ENCODE measurements around the gene CSNK1G2.

Gene CSNK1G2

DNA sequence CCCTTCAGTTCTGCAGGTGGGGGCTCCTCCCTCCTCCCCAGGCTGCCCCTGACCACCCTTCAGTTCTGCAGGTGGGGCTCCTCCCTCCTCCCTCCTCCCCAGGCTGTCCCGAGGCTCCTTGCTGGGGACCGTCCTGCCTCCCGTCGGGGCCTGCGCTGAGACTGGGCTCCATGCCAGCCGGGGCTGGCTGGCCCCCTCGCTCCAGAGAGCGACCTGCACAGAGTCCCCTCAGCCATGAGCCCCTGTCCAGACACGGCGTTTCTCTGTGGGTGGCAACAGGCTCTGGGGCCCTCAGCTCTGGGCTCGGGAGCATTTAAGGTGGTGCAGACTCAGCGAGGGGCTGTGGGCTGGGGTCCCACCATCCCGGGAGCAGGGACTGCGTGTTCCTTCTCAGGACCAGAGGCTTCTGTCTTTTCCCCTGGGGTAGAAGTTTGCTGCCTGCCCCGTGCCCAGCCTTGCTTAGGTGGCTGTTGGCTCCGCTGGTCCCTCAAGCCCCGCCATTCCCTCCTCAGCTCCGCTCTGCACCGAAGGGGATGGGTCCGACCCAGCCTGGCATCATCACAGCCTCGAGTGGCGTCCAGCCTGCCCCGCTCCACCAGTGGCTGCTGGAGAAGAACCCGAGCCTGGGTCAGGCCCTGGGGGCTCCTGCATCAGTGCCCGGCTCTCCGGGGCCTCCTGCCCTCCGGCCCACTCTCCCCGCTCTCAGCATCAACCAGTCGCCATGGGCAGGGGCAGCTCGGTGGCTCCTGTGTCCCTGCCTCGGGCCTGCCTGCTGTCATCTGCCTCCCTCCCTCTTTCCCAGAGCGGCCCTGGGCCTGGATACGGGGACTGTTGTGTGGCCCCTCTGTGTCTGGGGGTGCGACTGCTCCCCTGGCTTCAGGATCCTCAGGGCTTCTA is 27.6 kb downstream of the CSNK1G2 start:
- no peak for DNase-seq (ENCODE audit: low spot score)

DNA sequence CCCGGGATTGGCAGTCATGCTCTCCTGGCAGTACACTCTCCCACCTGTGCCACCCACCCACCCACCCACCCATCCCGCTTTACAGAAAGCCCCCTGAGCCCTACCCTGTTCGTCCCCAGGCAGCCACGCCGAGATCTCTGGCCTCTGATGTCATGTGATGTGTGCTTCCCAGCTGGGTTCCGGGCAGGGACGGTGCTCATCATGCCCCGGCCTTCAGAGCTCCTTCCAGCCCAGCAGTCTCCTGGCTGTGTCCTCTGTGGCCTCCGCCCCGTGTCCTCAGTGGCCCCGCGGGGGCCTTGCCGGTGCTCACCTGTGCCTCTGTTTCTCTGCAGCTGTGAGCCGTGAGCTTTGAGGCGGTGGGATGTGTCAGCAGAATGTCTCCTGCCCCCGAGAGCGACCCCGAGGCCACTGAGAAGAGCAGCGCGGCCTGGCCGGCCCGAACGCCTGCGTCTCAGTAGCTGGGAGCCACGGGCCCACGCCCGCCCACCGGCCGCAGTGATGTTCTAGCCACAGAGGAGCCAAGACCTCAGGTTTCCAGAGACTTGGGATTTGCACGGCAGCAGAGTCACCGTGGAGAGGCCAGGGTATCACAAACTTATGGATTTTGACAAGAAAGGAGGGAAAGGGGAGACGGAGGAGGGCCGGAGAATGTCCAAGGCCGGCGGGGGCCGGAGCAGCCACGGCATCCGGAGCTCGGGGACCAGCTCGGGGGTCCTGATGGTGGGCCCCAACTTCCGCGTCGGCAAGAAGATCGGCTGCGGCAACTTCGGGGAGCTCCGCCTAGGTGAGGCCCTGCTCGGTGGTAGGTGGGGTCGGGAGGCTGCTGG is 28.4 kb downstream of the CSNK1G2 start:
- no peak for DNase-seq (ENCODE audit: low spot score)

DNA sequence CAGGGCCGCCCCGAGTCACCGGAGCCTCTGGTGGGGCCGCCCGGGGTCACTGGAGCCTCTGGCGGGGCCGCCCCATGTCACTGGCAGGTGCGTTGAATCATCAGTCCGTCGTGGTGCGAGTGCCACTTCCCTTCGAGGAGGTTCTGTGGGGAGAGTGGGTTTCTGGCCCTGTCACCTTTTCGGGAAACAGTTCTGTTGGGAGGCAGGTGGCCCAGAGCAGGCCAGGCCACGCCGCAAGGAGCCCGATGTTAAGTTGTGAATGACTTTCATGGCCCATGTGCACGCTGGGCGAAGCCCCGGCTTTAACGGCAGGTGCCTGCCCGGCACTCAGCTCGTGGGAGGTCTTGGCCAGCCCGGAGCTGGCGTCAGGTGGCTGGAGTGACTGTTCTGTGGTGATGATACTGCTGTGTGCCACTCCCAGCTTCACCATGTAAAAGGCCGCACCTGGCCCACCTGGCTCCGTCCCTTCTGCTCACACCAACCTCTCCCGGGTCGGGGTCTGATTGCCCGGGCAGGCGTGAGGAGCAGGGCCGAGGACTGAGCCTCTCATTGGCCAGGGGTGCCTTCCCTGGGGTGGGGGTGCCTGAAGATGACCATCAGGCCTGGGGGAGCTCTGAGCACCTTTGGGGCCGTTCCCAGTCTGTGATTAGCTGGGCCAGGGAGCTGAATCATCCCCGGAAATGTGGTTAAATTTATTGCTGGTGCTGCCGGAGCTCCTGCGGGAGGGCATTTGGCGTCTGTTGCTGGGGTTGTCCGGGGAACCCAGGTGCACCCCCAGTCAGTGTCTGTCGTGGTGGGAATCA is 29.2 kb downstream of the CSNK1G2 start:
- DNase-seq (ENCODE audit: low spot score) = no peak

DNA sequence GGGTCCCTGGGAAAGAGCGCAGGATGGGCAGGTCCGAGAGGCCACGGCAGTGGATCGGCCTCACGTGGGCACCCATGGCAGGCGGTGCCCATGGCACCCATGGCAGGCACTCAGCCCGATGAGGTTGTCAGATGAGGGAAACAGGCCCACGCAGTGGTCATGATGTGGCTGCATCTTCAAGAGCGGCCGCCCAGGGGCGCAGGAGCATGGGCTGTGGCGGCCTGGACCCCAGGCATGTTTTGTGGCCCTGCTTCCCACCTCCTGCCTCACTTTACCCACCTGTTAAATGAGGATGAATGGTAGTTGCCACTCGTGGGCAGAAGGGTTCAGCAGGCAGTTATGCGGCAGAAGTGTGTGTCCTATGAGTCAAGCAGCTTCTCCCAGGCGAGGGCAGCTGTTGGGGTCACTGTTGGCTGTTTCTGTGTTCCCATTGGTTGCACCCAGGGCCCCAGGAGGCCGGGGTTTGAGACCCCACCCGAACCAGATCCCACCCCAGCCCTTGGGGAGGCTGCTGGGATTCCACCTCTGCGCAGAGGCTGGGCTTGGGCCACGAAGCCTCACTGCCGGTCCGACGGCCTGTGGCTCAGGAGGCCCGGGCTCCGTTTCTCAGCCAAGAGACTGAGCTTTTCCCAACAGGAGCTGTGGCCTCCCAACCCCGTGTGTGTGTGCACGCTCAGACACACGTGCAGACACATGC is 30.0 kb downstream of the CSNK1G2 start:
- DNase-seq (ENCODE audit: low spot score) = no peak

GRCh38 chr19:1974381-1975161 is 33.6 kb downstream of the CSNK1G2 start:
- DNase-seq (ENCODE audit: low spot score) = no peak

DNA sequence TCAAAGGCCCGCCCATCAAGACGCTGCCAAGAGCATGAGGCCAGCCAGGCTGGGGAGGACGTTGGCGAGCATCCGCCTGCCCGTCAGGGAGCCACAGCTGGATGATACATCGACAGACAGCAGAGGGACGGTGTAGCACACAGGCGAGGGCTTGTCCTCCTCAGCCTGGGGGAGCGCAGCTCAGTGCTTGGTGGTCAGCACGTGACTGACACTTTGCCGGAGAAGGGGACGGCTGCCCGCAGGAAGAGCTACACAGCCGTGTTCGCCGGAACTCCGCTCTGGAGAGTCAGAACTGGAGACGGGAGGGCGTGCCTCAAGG is 34.1 kb downstream of the CSNK1G2 start:
- no peak for DNase-seq (ENCODE audit: low spot score)

DNA sequence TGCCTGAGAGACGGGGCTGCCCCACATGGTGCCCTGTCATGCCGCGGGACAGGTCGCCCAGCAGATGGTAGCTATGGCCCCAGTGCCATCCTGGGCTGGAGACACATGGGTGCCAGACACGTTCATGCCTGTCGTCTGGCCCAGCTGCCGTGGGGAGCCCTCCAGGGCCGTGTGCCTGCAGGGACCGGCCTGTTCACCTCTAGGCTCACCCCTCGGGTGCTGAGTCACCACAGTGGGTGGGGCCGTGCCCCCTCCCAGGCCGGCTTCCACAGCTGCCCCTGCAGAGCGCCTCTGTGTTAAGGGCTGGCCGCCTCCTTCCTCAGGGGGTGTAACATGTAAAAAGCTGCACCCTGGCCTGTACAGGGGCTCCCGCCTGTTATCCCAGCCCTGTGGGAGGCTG is 36.1 kb downstream of the CSNK1G2 start:
- DNase-seq (ENCODE audit: low spot score) = no peak

DNA sequence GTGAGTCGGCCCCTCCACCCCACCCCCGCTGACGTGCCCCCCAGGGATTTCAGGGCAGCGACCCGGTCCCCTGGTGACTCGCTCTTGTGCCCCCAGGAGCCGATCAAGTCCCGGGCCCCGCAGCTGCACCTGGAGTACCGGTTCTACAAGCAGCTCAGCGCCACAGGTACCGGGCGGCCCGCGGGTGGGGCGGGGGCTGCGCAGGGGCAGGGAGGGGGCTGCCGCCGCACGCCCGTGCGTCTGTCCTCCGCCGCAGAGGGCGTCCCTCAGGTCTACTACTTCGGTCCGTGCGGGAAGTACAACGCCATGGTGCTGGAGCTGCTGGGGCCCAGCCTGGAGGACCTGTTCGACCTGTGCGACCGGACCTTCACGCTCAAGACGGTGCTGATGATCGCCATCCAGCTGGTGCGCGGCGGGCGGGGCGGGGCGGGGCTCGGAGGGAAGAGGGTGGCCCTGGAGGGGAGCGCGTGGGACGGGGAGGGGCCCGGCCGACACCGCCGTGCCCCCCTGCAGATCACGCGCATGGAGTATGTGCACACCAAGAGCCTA is 37.4 kb downstream of the CSNK1G2 start:
- no peak for DNase-seq (ENCODE audit: low spot score)

DNA sequence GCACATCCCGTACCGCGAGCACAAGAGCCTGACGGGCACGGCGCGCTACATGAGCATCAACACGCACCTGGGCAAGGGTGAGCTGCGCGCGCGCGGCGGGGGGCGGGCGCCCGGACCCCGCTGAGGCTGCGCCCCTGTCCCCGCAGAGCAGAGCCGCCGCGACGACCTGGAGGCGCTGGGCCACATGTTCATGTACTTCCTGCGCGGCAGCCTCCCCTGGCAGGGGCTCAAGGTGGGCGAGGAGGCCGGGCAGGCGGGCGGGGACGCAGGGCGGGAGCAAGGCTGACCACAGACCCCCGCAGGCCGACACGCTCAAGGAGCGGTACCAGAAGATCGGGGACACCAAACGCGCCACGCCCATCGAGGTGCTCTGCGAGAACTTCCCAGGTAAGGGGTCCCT is 38.0 kb downstream of the CSNK1G2 start:
- no peak for DNase-seq (ENCODE audit: low spot score)

DNA sequence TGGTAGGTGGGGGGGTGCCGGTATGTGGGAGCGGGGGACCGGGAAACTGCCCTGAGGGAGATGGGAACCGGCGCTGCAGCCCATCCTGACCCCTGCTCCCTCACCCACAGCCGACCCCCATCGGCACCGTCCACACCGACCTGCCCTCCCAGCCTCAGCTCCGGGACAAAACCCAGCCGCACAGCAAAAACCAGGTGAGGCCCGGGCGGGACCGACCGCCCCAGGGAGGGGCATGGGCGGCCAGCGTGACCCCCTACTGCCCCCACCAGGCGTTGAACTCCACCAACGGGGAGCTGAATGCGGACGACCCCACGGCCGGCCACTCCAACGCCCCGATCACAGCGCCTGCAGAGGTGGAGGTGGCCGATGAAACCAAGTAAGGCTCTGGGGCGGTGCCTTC is 38.7 kb downstream of the CSNK1G2 start:
- no peak for DNase-seq (ENCODE audit: low spot score)

DNA sequence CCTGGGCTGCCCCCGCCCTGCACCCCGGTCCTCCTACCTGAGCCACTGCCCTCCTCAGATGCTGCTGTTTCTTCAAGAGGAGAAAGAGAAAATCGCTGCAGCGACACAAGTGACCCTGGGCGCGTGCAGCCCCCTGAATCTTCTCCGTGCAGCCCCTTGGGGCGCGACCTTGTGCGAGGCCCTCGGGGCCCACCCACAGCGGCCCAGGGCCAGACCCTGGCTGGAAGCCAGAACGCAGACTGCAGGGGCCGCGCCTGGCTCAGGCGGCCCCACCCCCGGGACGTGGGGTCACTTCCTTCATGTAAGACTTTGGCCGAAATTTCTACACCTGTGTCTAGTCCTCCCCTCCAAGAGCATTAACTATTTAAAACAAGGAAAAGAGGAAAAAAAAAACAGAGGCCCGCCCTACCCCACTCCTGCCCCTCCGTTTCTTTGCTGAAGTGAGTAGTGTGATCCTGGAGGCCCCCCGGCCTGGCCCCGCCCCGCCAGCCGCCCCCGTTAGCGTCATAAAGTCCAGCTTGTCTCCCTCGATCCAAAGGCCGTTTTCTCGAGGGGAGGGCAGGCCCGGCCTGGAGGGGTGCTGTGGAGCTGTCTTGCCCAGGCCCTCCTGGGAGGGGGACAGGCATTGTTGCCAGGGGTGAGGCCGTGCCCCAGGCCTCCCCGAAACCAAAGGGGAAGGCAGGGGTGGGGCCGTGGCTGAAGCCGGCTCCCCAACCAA is 39.3 kb downstream of the CSNK1G2 start:
- DNase-seq (ENCODE audit: low spot score) = no peak

DNA sequence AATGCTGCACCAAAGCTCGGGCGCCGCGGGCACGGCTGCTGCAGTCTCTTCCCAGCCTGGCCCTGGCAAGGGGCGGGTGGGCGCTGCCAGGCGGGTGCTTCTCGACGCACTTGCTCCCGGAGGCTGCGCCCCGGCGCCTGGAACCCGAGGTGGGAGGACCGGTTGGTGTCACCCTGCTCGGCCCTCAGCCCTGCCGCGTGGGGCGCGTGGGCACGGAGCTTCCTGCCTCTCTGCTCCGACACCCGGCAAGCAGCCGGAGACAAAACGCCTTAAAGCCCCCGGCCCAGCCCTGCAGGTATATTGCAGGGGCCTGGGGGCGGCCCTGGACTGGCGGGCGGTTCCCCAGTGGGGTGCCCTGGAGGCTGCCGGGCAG is 39.8 kb downstream of the CSNK1G2 start:
- DNase-seq (ENCODE audit: low spot score) = no peak

GRCh38 chr19:1981253-1981652 is 40.3 kb downstream of the CSNK1G2 start:
- DNase-seq (ENCODE audit: low spot score) = no peak

DNA sequence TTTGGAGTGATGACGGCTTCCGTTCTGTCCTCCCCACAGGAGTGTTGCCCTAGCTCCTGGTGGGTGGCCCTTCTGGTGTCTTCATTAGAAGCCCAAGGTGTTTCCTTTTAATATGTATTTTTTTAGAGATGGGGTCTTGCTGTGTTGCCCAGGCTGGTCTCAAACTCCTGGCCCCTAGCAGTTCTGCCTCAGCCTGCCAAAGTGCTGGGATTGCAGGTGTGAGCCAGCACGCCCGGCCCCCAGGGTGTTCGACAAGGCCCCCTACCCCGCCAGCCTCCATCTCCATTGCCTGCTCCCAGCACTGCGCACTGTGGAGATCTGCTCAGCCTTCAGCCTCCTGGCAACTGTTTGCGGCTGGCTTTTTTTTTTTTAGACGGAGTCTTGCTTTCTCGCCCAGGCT is 43.4 kb downstream of the CSNK1G2 start:
- no peak for DNase-seq (ENCODE audit: low spot score)

GRCh38 chr19:1985588-1986356 is 44.8 kb downstream of the CSNK1G2 start:
- DNase-seq (ENCODE audit: low spot score) = no peak

DNA sequence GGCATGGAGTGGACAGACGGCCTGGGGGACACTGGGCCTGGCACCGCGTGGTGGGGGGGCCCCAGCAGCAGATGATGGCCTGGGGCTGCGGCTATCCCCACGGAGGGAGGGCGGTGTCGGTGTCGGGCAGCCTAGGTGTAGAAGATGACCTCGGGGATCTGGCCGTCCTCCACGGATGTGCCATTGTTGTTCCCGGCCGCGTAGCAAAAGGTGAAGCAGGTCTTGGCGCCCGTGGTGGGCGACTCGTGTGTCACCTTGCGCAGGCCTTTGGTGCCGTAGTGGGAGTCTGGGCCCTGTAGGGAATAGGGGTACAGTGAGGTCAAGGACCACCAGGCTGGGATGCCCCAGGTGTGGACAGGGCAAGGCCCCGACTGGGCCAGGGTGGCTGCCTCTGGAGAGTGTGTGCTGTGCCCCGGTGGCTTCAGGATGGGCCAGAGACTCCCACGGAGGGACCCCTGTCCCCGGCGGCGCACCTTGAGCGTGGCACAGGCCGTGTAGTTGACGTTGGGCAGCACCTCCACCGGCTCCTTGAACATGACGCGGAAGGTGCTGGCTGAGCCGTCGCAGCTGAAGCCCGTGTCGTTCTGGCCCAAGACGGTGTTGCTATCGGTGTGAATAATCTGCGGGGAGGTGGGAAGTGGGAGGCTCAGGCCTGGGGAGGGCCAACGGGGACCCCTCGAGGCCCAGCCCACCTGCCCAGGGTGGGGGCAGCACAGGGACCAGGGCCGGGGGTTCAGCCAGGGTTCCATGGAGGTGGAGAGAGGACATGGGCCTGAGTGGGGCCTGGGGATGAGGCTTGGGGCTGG is 45.6 kb downstream of the CSNK1G2 start:
- no peak for DNase-seq (ENCODE audit: low spot score)

DNA sequence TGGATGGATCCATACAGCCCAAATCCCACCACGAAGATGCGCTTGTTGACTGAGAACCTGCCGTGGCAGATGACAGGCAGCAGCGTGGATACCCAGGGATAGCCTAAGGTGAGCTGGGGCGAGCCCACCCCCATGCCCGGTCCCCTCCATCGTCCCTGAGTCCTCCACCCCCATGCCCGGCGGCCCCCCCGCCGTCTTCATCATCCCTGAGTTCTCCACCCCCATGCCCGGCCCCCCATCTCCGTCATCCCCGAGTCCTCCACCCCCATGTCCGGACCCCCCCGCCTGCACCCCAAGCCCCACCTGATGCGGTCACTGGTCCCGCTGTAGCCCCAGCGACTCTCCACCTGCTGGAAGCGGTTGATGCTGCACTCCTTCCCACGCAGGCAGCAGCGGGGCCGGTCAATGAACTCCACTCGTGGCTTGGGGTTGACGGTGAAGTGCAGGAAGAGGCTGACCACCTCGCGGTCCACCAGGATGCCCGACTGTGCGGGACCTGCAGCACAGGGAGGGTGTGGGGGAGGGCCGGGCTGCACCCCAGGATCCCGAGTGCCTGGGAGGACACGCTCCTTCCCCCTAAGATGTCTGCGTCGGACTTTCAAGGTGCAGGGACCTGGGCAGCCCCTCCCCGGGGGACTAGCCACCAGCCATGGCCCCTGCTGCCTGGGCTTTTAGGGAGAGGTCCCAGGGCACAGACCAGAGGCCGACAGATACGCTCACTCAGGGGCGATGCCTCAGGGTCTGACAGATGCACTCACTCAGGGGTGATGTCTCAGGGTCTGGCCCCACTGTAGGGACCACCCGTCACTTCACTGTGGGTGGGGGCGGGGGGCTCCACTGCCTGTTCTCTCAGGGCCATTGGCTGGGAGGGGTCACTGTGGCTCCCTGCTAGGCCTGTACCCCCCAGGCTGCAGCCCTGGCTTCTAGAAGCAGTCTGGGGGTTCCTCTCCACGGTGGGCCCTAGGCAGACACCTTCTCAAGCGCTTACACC is 46.5 kb downstream of the CSNK1G2 start:
- no peak for DNase-seq (ENCODE audit: low spot score)

Data from hematopoietic multipotent progenitor cell treated with erythropoietin and hydrocortisone succinate and interleukin-3 and kit ligand, for 15 days (in vitro differentiated cells).